Choroid plexus epithelial cell (primary cell): Measurements from ENCODE around the gene TLR4.

ENCODE experiments used
- DNase-seq: peaks from one replicate; pipeline ENCODE4 v3.0.0-alpha.2; 2010; ENCODE audit warnings: low read depth
- H3K4me3 ChIP-seq: 2 replicates; pipeline ENCODE4 v1.5.1; 2011; ENCODE audit warnings: low read depth, mild to moderate bottlenecking, control low read depth, low read length, moderate library complexity
- CTCF ChIP-seq: conservative IDR thresholded peaks from 2 replicates; pipeline ENCODE4 v1.5.1; 2011; ENCODE audit warnings: low read depth, mild to moderate bottlenecking, control low read depth, inconsistent platforms, low read length, moderate library complexity

The TLR4 gene

GRCh38 chr9:117696154-117696553 is 8.0 kb upstream of the TLR4 start:
- peak; percentile 54 for DNase-seq
- no peak for TF ChIP-seq CTCF
- no peak overlapping the region for H3K4me3 ChIP-seq

GRCh38 chr9:117697046-117697445 is 7.2 kb upstream of the TLR4 start:
- no peak for TF ChIP-seq CTCF
- no peak overlapping the region for H3K4me3 ChIP-seq
- DNase-seq = no peak

GRCh38 chr9:117703537-117703936 is 666 bp upstream of the TLR4 start:
- no peak for TF ChIP-seq CTCF
- DNase-seq = peak; percentile 73
- peak overlapping the region; percentile 70 for H3K4me3 ChIP-seq

- TF ChIP-seq CTCF = no peak
- DNase-seq = no peak
- H3K4me3 ChIP-seq = peak overlapping the region; percentile 70
Observed at GRCh38 chr9:117704597-117704996, 394 bp downstream of the TLR4 start.

GRCh38 chr9:117705386-117705785 is 1.2 kb downstream of the TLR4 start:
- peak overlapping the region; percentile 70 for H3K4me3 ChIP-seq
- DNase-seq = no peak
- no peak for TF ChIP-seq CTCF

GRCh38 chr9:117706421-117707116 is 2.4 kb downstream of the TLR4 start:
- peak overlapping the region; percentile 70 for H3K4me3 ChIP-seq
- DNase-seq = peak; percentile 43
- no peak for TF ChIP-seq CTCF

GRCh38 chr9:117707561-117707960 is 3.4 kb downstream of the TLR4 start:
- no peak overlapping the region for H3K4me3 ChIP-seq
- TF ChIP-seq CTCF = no peak
- peak; percentile 84 for DNase-seq
